GM18868 (cell line): ENCODE data around the gene MEGF6.

ENCODE experiments used
- ATAC-seq: cut with Tn5 transposase; IDR thresholded peaks from one replicate; pipeline ENCODE4 v1.9.1; 2021; ENCODE audit warnings: mild to moderate bottlenecking, moderate library complexity; ENCODE audit not compliant: unreplicated experiment

The MEGF6 gene

DNA sequence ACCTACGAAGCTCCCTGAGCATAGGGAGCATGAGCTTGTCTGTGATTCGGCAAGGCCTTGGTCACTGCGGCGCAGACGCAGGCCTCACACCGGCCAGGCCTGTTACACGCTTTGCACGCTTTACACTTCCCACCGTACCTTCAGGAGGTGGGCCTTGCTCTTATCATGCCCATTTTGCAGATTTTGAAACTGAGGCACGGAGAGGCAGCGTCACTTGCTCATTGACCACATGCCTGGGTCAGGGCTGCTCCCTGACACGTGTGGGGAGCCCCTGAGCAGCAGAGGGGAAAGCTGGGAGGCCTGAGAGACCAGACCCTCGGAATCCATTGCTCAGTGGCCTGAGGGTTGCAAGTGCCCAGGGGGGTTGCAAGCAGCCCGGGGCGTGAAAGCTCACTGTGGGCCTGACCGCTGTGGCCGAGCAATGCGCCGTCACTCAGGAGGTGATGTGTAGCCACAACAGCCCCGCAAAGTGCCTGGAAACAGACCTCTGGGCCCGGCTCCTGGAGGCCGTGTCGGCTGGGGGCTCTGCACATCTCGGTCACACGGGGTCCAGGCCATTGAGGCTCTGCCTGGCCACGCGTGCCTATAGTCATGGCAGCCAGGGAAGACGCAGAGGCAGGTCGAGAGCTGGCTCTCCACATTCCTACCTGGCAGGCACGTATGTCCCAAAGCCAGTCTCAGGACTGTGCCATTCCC lies 149.9 kb downstream of the MEGF6 start:
- no peak for ATAC-seq

DNA sequence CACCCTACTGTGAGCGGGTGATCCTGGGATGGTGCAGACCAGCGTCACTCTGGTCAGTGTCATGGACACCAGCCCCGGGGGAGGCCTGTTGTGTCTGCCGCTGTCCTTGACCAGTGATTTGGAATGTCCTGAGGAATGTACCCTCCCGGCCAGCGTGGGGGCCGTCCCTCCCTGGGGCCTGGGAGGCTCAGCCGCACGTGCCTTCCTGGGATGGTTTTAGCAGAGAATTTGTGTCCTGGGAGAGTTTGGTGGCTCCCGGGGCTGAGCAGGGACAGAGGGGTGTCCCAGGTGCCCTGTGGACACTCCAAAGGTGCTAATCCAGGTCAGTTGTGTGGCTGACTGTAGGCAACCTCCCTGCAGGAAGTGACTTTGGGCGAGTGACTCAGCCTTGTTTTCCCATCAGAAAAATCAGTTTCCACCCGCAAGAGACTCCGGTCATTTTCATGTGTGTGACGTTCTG lies 150.6 kb downstream of the MEGF6 start:
- ATAC-seq: no peak

DNA sequence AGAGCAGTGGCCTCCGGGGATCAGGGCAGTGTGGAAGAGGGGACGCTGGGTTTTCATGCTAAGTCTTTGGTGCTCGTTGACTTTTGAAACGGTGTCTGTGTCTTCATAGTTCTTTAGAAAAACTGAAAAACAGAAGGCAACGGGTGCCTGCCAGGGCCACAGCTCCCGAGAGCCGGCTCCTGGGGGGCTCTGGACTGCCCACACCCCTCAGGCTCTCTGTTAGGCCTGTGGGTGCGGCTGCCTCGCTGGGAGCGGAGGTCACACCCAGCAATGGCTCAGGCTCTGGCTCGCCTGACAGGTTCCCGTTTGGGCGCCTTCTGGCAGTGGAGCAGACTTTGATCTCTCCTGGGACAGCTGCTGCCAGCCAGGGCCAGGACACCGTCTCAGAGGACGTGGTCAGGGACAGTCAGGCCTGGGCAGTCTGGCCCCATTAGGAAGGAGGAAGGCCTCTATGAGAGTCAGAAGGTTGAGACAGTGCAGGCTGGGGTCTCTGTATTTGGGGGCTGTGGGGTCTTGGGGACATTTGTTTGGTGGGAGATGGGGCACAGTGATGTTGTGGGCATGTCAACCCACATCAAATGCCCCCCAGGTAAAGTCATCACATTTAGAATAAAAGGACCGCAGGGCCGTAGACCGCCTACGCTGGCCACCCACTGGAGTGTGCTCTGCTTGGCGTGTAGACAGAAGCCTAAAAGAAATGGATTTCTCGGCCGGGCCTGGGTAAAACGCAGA lies 151.2 kb downstream of the MEGF6 start:
- ATAC-seq: no peak

DNA sequence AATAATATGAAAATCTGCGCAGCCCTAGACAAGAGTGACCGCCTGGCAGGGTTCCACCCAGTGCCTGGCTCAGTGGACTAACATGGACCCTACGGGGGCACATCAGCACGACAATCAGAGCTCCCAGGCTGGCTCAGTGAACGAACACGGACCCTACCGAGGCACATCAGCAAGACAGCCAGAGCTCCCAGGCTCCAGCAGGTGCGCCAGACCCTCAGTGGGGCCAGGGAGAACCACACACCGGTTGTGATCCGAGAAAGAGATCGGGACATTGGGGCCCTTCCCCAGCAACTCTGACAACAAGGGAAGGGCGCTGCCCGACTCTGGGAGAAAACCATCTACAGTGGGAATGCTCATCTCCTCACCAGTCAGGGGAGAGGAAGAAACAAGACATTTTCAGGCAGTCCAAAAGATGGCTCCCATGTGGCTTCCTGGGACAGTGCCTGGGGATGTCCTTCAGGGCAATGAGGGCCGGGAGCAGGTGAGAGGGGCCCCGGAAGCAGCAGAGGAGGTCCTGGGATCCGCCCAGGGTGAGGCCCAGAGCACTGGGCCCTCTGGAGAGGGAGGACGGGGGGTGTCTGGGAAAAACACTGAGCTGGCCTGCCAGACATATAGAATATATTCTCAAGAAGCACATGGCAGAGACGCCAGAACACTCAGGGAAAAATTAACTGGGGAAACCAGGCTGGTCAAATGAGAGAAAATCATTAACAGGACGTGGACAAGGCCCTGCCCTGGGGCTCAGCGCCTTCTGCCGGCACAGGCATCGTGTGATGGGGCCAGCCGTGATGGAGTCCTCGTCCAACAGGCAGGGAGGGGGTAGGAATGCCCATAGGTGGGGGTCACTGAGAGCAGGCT lies 152.0 kb downstream of the MEGF6 start:
- ATAC-seq: no peak

DNA sequence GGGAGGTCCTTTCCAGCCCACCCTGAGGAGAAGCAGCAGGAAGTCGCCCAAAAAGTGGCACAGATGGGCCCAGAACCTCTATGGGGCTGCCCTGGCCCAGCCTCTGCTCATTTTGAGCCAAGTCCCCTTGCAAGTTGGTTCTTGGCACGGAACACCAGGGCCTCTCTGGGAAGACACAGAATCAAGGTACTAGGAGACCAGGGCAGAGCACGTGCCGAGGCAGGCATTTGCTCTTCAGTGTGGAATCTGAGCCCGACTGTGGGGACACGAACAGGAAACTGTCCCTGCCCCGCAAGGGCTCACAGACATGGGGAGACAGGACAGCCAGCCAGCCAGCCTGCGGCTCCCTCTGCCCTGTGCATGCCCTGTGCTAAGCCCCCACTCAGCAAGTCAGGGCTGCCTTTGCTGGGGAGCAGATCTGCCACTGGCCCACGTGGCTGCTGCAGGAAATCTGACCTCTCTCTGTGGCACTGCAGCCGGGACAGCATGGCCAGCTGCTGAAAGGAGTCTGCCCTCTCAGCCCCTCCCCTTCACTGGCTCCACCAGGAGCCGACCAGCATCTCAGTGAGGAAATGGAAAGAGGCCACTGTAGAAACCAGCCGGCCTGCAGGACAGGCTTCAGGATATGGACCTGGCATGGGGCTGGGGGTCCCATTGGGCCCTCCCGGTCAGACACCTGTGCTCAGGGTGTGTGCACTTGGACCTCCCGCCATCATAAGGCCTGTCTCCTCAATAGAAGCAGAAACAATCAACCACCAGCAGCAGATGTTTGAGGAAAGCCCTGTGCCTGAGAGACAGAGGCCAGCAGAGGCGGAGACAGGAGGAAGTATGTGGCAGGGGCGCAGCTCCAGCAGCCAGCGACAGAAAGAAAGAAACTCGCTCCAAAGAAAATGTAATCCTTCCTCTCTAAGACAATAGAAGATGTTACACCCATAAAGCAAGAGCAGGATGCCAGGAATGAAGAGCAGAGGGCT lies 153.1 kb downstream of the MEGF6 start:
- ATAC-seq: no peak

DNA sequence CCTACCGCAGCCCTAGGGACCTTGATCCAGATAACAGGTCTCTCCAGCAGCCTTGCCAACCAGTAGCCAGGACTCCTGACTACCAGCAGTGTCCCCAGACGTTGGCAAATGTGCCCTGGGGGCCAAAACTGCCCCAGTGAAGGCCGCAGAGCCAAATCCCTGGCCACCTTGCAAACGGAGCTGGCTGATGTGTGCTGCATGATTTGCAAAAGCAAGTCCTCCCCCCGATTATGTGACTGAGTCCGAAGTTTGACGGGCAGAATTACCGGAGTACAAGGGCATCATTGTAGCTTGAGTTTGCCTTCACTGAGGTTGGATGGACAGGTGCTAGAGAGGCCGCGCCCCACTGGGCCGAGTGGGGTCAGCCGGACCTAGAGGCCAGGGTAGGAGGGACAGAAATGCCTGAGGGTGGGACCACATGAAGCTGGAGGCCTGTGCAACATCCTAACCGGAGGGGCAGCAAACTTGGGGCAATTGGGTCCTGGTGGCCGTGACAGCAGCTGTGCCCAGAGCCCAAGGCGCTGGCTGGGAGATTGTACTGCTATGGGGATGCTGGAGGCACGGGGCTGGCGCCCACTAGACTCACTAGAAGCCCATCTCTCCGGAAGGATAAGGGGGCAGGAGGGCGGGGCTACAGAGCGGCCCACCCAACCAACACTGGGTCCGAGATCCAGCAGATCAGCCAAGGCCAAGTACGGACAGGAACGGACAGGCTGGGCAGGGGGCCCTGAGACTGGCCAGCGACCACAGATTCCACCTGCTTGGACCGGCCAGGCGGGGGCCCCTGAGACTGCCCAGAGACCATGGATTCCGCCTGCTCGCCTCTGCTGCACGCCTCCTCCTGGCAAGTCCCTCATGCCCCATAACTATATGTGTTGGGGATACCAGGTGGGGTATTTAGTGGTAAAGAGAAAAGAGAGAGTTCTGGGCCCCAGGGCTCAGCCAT lies 154.1 kb downstream of the MEGF6 start:
- ATAC-seq: no peak

DNA sequence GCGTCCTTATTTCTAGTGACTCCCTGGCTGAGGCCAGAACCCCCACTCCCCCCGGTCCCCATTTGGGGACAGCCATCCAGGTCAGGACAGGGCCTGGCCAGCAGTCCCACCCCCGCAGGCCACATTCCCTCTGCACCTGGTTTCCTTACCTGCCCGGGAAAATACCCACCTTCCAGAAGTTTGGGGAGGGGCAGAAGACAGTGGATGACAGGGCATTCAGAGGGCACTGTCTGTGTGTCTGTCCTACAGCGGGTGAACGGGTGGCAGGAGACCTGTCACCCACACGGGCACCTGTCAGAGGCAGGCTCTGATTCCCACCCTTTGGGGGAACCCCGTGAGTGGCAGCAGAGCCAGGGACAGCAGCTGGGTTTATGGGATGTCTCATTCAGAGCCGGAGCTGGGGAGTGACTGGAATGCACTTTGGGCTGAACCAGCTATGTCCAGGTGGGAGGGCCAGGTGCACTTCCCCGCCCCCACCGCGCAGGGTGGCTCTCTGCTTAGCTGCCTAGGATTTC lies 154.8 kb downstream of the MEGF6 start:
- ATAC-seq: no peak

DNA sequence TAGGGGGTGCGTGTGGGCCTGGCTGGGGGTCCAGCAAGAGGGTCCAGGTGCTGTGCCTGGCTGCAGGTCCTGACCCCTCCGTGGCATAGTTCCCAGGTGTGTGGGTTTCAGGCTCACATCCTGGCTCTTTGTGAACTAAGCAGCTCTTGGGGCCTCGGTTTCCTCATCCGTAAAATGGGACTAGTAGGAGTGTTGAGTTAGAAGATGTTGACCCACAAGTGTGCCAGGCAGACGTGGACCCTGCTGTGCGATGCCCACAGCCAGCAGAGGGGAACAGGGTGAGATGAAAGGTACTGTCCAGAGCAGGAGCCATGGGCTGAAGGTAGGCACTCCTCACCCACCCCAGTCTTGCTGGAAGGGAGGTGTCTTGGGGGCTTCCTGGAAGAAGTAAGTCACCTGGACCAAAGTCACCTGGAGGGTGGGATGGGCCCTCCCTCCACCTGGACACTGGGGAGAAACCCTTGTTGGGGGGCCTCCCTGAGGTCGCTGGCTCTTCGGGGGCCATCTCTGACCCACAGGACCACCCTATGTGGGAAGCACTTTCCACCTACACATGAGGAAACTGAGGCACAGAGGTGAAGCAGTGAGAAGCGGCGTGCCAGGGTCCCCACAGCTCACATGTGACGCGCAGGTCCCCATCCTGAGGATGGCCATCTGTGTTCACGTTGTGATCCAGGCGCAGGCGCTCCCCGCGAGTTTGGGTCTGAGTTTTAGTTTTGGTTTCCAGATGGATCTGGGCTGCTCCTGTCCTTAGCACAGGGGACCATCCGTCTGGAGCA lies 155.4 kb downstream of the MEGF6 start:
- no peak for ATAC-seq

DNA sequence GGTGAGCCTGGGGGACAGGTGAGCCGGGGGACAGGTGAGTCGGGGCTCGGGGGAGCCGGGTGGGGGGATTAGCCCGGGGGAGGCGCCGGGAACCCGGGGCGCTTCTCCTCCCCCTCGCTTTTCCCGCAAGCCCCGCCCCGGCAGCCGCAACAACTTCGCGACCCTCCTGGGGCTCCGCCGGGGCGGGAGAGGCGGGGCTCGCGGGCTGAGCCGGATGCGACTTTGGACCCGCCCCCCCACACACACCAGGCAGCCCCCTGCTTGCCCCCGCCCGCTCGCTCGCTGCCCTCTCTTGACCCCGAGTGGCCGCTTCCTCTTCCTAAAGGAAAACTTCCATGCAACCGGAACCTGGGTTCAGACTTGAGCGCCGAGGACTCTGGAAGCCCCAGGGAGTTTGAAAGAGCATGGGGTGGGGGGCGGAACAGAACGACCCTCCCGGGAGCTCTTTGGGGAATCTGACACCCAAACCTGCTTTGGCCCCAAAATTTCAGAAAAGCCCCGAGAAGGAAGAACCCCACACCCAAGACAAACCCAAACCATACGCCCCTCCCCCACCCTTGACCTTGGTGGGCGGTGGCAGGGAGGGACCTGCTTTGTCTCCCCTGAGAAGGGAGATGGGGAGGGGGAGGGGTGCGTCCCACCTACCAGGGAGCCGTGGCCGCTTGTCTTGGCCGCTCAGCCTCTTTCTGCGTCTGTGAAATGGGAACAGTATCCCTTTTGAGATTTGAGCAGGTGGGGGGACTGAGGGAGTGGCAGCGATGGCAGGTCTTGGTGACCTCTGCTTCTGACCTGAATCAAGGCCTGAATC lies 156.3 kb downstream of the MEGF6 start:
- no peak for ATAC-seq

DNA sequence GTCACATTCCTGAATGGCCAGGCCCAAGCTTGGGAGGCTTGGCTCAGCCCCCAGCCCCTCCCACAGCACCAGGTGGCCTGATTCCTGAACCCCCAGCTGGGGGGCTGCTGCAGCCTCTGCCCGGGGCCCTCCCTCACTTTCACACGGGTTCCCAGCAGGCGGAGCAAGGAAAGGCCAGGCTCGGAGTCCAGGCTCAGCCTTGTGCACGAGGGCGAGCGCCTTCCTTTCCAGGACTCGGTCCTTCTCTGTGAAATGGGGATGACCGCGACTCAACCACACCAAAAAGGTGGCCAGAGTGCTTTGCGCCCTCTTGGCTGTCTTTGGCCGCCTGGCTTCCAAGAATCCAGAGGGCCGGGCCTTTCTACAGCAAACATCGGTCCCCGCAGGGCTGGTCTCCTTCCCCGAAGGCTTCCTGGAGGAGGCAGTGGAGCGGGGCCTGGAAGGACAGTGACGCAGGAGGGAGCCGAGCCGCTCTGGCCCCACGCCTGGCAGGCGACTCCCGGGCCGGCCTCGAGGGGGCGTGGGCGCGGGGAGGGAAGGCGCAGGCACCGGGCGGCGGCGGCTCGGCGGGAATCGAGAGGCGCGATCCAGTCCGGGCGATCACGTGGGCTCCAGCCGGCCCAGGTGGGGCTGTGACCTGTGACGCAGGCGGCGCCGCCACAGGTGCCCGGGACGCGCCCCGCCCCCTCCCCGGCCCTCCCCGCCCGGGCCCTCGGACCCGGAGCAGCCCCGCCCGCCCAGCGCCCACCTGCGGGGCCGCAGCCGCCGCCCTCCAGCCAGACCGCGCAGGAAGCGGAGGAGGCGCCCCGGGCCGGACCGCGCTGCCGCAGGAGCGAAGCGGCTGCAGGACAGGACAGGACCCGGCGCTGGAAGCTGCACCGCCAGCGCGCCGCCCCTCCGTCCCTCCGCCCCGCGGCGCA lies 157.2 kb downstream of the MEGF6 start, which contains the start of gene ARHGEF16:
ARHGEF16 (plus strand) TSS at position 775 of the 920 bp plus-strand sequence. CDS start 8,420 bp downstream, outside the sequence.
- ATAC-seq: no peak

DNA sequence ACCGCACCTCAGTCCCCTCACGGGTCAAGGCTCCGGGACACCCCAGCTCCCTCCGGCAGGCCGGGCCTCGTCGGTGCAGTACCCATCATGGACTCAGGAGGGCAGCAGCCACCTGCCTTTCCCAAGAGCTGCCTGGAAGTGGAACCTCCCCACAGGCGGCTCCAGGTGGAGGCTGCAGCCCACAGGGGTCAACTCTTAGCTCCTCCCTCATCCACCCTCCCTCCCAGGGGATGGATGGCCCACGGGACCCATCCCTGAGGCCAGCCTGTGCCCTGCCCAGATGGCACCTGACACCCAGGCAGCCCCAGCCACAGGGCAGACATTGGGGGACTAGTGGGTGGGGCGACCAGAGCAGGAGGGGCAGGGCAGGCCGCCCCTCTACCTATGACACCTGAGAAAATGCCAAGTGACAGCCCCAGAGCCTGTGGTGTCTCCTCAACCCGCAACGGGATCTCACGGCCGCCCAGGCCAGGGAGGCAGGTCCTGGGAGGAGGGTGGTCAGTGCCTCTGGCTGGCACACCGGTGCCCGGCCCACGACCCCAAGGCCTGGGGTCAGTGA lies 158.0 kb downstream of the MEGF6 start:
- no peak for ATAC-seq

DNA sequence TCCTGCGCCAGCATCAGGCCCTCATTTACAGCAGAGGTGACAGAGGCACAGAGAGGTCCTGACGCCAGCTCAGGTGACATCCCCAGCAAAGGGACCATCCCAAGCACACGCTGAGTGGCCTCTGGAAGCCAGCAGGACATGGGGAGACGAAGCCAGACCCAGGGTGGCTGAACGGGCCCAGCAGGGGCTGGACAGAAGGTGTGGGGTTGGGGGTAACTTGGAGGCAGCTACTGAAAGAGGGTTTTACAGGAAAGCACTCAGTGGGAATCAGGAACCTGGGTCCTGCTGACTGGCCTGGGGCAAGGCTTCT lies 158.5 kb downstream of the MEGF6 start:
- ATAC-seq: no peak

DNA sequence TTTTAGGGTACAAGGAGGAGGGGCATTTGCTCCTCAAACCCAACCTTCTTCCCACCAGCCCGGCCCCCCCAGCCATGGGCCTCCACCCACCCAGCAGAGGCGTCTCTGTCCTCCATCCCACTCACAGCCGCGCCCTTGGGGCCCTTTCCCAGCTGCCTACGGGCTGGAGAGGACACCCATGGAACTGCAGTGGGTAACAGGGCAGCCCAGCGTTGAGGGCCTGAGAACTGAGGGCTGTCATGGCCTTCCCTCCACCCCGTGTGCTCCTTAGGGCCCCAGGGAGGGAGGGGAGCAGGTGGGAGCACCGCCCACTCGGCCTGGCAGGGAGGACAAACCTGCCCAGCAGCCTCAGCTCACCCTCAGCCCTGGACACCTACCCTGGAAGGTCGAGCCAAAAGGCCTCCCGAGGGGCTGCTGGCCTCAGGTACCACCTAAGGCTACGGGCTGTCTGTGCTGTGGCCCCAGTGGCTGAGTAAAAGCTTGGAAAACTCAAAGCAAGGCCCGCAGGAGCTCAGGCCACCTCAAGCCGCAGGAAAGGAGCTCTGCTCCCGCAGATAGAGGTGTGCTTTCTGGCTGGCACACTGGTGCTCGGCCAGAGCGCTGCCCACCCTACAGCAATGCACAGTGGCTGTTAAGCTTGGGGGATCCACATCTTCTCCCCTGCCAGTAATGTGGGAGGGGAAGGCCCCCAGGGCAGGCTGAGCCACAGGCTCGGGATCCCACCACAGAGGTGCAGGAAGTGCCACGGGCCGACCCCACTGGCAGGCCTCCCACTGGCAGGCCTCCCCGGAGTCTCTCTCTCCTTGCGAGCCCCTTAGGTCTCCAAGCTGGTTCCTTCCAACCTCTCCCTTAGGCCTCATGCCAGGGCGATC lies 159.1 kb downstream of the MEGF6 start:
- no peak for ATAC-seq

DNA sequence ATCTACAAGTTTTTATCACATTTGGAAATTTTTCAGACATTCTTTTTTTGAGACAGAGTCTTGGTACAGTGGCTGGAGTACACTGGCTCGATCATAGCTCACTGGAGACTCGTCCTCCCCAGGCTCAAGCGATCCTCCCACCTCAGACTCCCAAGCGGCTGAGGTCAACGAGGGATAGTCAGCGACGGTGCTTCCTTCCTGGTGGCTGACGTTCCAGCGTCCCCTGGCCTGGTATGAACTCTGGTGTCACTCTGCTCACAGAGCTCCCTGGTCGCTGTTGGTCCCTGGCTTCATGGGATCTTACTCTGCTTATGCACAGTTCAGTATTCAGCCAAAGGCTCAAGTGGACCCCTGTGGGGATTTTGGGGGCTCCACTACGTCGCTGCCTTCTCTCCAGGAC lies 160.3 kb downstream of the MEGF6 start:
- ATAC-seq: no peak

DNA sequence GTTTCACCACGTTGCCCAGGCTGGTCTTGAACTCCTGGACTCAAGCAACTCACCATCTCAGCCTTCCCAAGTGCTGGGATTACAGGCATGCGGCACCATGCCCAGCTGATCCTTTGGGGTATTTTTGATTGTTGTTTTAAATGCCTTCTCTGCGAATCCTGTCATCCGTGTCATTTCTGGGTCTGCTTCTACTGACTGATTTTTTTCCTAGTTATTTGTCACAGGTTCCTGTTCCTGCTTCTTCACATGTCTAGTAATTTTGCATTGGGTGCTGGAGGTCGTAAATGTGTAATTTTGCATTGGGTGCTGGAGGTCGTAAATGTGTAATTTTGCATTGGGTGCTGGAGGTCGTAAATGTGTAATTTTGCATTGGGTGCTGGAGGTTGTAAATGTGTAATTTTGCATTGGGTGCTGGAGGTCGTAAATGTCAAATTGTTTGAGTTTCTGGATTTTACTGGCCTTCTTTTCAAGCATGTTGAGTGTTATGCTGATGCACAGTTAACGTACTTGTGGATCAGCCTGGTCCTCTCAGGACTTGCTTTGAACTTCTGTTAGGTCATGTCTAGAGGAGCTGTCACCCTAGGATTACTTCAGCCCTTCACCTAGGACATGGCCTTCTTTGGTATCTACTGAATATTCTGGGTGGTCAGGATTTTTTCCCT lies 161.0 kb downstream of the MEGF6 start:
- no peak for ATAC-seq
